Smooth muscle cell (in vitro differentiated cells): ENCODE measurements around the gene SMIM12. TPM values are rescaled to one million over a fixed set of nuclear protein-coding genes. Genes with fewer than 3 reads are reported as not detected.

Experiments used
- DNase-seq: peaks from one replicate; lab custom pipeline; 2025; ENCODE audit not compliant: unreplicated experiment; lab: John Stamatoyannopoulos, UW
- H2AFZ ChIP-seq: fragments of 200-600 bp; sonication (generic); 2 replicates; pipeline ENCODE4 v1.6.0; 2016; ENCODE audit warnings: antibody characterized with exemption, low read depth, mild to moderate bottlenecking
- H3F3A ChIP-seq: fragments of 200-600 bp; sonication (generic); 2 replicates; pipeline ENCODE4 v1.6.0; 2017; ENCODE audit warnings: antibody characterized with exemption, low read depth
- H3K27ac ChIP-seq: fragments of 200-600 bp; sonication (generic); 2 replicates; pipeline ENCODE4 v1.5.1; 2016; ENCODE audit warnings: low read depth, mild to moderate bottlenecking
- H3K27me3 ChIP-seq: fragments of 200-600 bp; sonication (generic); 2 replicates; pipeline ENCODE4 v1.6.1; 2016; ENCODE audit warnings: low read depth, mild to moderate bottlenecking
- H3K36me3 ChIP-seq: fragments of 200-600 bp; sonication (generic); 2 replicates; pipeline ENCODE4 v1.5.1; 2016; ENCODE audit warnings: low read depth
- H3K4me1 ChIP-seq: fragments of 200-600 bp; sonication (generic); 2 replicates; pipeline ENCODE4 v1.5.1; 2016; ENCODE audit warnings: low read depth
- H3K4me2 ChIP-seq: fragments of 200-600 bp; sonication (generic); 2 replicates; pipeline ENCODE4 v1.6.0; 2016; ENCODE audit warnings: mild to moderate bottlenecking
- H3K4me3 ChIP-seq: fragments of 200-600 bp; sonication (generic); 2 replicates; pipeline ENCODE4 v1.5.1; 2016; ENCODE audit warnings: mild to moderate bottlenecking
- H3K79me2 ChIP-seq: fragments of 200-600 bp; sonication (generic); 2 replicates; pipeline ENCODE4 v1.6.0; 2016; ENCODE audit warnings: low read depth, mild to moderate bottlenecking
- H3K9ac ChIP-seq: fragments of 200-600 bp; sonication (generic); 2 replicates; pipeline ENCODE4 v1.6.0; 2016; ENCODE audit warnings: low read depth
- H3K9me3 ChIP-seq: fragments of 200-600 bp; sonication (generic); replicated peaks from 2 replicates; pipeline ENCODE4 v1.5.1; 2016; ENCODE audit warnings: low read depth
- H4K20me1 ChIP-seq: fragments of 200-600 bp; sonication (generic); 2 replicates; pipeline ENCODE4 v1.6.0; 2016; ENCODE audit warnings: low read depth
- WGBS: methylation state at CpG from one replicate; pipeline ENCODE4 v1.1.7; 2016; ENCODE audit warnings: low lambda C conversion rate; 5-methylcytosine and 5-hydroxymethylcytosine counted together
- polyA plus RNA-seq: library from polyadenylated mRNA; unstranded; fragments of >200 nt; fragmentation: Nextera tagmentation; extraction: Ambion mirVana; gene quantifications from 2 replicates; pipeline ENCODE4 v1.2.1, GENCODE V29; 2016
- total RNA-seq: library from RNA; depleted of rRNA; stranded (reverse); fragments of >200 nt; gene quantifications from 2 replicates; pipeline ENCODE4 v1.2.3, GENCODE V29; 2014
- TF ChIP-seq, protein P1 (sequence below): fragments of 200-600 bp; sonication (generic); IDR thresholded peaks from 2 replicates; pipeline ENCODE4 v1.5.1; 2017; ENCODE audit warnings: borderline replicate concordance, mild to moderate bottlenecking, antibody characterized with exemption; ENCODE audit not compliant: insufficient read depth, poor library complexity, severe bottlenecking

SMIM12 gene
- total and polyA plus RNA-seq, 2 experiments from 2014 or later: 17.6 to 44.8 TPM

DNA sequence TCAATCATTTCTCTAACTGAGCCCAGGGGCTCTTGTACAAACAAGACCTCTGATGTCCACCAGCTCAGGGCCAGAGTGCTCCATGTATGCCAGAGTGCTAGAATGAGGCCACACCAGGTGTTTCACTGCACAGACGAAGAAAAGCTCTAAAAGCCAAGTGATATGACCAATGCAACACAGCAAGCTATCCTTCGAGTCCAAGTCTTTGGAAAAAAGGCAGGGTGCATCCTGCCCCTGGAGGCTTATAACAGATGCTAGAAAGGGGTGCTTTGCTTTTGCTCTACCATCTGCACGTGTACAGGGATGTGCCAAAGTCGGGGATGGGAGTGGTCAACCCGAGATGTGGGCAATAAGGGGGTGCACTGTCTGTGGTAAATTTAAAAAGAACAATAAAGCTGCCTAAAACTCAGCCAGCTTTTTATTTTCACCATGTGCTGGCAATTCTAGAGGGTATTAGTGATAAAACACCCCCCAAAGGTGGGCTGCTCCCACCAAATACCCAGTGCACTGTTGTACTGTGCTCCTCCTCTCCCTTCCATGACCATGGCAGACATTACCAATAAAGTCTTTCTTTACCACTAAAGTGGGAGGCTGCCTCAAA is 32.1 kb downstream of the SMIM12 start:
- H3K9ac ChIP-seq: no peak overlapping the region
- no peaks in the 10 kb centered on the region for H3K4me1 ChIP-seq
- no peak overlapping the region for H3K4me3 ChIP-seq
- DNase-seq: no peak
- H3K9me3 ChIP-seq: no peaks in the 10 kb centered on the region
- TF ChIP-seq, protein P1, sequence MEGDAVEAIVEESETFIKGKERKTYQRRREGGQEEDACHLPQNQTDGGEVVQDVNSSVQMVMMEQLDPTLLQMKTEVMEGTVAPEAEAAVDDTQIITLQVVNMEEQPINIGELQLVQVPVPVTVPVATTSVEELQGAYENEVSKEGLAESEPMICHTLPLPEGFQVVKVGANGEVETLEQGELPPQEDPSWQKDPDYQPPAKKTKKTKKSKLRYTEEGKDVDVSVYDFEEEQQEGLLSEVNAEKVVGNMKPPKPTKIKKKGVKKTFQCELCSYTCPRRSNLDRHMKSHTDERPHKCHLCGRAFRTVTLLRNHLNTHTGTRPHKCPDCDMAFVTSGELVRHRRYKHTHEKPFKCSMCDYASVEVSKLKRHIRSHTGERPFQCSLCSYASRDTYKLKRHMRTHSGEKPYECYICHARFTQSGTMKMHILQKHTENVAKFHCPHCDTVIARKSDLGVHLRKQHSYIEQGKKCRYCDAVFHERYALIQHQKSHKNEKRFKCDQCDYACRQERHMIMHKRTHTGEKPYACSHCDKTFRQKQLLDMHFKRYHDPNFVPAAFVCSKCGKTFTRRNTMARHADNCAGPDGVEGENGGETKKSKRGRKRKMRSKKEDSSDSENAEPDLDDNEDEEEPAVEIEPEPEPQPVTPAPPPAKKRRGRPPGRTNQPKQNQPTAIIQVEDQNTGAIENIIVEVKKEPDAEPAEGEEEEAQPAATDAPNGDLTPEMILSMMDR: no peak
- H3K27ac ChIP-seq: no peak overlapping the region
- 88% methylated on average over 5 of the region's 5 CpGs for WGBS
- no peaks in the 10 kb centered on the region for H3K79me2 ChIP-seq
- no peak overlapping the region for H2AFZ ChIP-seq
- H4K20me1 ChIP-seq: peaks cover 31% of the 10 kb centered on the region
- H3K36me3 ChIP-seq: no peaks in the 10 kb centered on the region
- H3F3A ChIP-seq: no peaks in the 10 kb centered on the region
- H3K27me3 ChIP-seq: no peaks in the 10 kb centered on the region
- no peak overlapping the region for H3K4me2 ChIP-seq

DNA sequence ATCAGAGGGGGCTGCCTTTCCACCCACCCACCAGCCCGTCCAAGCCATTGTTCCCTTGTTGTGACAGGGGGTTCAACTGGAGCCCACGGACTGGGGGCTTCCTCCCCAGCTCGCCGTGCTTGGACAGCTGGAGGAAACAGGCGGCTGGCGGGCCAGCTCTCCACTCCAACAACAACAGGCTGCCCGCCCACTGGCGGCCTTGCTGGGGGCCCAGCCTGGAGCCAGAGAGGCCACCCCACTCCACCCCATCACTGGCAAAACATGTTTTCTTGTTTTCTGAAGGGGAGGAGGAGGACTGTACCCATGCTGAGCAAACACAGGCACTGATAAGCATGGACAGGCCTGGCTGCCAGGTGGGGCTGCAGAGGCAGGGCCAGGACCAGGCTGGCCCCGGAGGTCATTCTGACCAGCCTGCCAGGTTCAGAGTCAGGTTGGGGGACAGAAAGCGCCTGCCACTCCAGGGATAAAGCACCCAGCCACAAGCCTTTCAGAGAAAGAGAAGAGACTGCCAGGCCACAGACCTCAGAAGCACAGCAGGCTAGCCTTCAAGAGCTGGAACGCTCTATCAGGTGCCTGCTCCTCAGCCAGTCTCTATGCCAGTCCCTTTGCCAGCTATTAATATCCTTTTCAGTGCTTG is 34.0 kb downstream of the SMIM12 start:
- 81% methylated on average over 11 of the region's 11 CpGs for WGBS
- Histone ChIP-seq H3K4me3 (no peak overlapping the region), H3K9ac (no peak overlapping the region), H3K27ac (no peak overlapping the region), H3K9me3 (no peaks in the 10 kb centered on the region), H4K20me1 (peaks cover 40% of the 10 kb centered on the region), H3K36me3 (no peaks in the 10 kb centered on the region), H3F3A (no peaks in the 10 kb centered on the region), H3K4me2 (no peak overlapping the region), H2AFZ (no peak overlapping the region), H3K27me3 (no peaks in the 10 kb centered on the region), H3K4me1 (no peaks in the 10 kb centered on the region), H3K79me2 (no peaks in the 10 kb centered on the region)
- TF ChIP-seq, protein P1: no peak
- no peak for DNase-seq

DNA sequence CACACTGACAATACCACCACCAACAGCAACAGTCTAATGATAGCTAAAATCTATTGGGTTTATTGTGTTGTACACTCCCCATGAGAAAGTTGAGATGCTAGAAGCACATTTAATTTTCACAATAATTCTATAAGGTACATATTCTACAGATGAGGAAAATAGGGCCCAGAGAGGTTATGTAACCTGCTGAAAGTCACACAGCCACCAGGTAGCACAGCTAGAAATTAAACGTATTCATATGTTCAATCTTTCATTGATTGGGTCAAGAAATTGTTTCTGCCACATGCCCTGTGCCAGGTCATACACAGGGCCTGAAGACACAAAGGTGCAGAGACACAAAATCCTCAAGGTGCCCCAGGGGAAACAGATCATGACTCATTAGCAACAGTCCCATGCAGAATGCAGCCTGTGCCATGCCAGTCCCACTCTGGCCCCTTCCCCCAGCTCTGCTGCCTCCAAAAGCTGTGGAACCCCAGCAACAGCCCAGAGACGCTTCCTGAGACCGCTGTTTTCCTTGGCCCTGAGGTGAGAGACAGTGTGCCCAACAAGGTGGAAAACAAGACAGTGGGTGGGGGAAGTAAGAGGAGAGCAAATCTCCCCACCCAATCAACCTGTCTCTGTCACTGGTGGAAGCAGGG is 34.6 kb downstream of the SMIM12 start:
- TF ChIP-seq, protein P1: no peak
- H3K9me3 ChIP-seq: no peaks in the 10 kb centered on the region
- H4K20me1 ChIP-seq: peaks cover 40% of the 10 kb centered on the region
- H3K27ac ChIP-seq: no peak overlapping the region
- no peak for DNase-seq
- H3K79me2 ChIP-seq: no peaks in the 10 kb centered on the region
- H3K4me2 ChIP-seq: no peak overlapping the region
- no peaks in the 10 kb centered on the region for H3K4me1 ChIP-seq
- no peak overlapping the region for H3K9ac ChIP-seq
- no peaks in the 10 kb centered on the region for H3K27me3 ChIP-seq
- no peaks in the 10 kb centered on the region for H3F3A ChIP-seq
- WGBS: 89% methylated on average over 3 of the region's 3 CpGs
- no peak overlapping the region for H3K4me3 ChIP-seq
- H2AFZ ChIP-seq: no peak overlapping the region
- no peaks in the 10 kb centered on the region for H3K36me3 ChIP-seq
